RWPE2 (cell line): ENCODE measurements around the gene DYNC1I1.

Experiments used
- ATAC-seq: fragments of 200-7000 bp; cut with Tn5 transposase; 3 replicates; pipeline ENCODE4 v1.9.1; 2021; ENCODE audit warnings: low read depth
- DNase-seq: peaks from one replicate; pipeline ENCODE4 v3.0.0-alpha.2; 2020; ENCODE audit warnings: low spot score
- H3K27ac ChIP-seq: fragments of 450-650 bp; 2 replicates; pipeline ENCODE4 v1.5.1; 2017; ENCODE audit warnings: mild to moderate bottlenecking; ENCODE audit not compliant: poor library complexity, severe bottlenecking
- H3K27me3 ChIP-seq: fragments of 250-450 bp; sonication (Bioruptor Pico); 2 replicates; pipeline ENCODE4 v1.5.1; 2021; ENCODE audit warnings: mild to moderate bottlenecking, moderate library complexity; ENCODE audit not compliant: insufficient read depth, poor library complexity, severe bottlenecking
- H3K36me3 ChIP-seq: fragments of 250-450 bp; sonication (Bioruptor Pico); 2 replicates; pipeline ENCODE4 v1.5.1; 2020; ENCODE audit warnings: low read depth, mild to moderate bottlenecking, moderate library complexity
- H3K4me1 ChIP-seq: fragments of 250-450 bp; sonication (Bioruptor Pico); 2 replicates; pipeline ENCODE4 v1.5.1; 2021; ENCODE audit warnings: mild to moderate bottlenecking, moderate library complexity; ENCODE audit not compliant: insufficient read depth, poor library complexity, severe bottlenecking
- H3K4me3 ChIP-seq: fragments of 250-450 bp; sonication (Bioruptor Pico); 2 replicates; pipeline ENCODE4 v1.5.1; 2021; ENCODE audit warnings: mild to moderate bottlenecking, moderate library complexity; ENCODE audit not compliant: severe bottlenecking
- H3K9me3 ChIP-seq: fragments of 250-450 bp; sonication (Bioruptor Pico); 2 replicates; pipeline ENCODE4 v1.5.1; 2021; ENCODE audit warnings: mild to moderate bottlenecking, moderate library complexity; ENCODE audit not compliant: severe bottlenecking
- TF ChIP-seq, protein P1 (sequence below): fragments of 450-650 bp; IDR thresholded peaks from one replicate; pipeline ENCODE4 v1.5.1; 2017; ENCODE audit warnings: mild to moderate bottlenecking, moderate library complexity; ENCODE audit not compliant: poor library complexity, severe bottlenecking

DYNC1I1 gene

DNA sequence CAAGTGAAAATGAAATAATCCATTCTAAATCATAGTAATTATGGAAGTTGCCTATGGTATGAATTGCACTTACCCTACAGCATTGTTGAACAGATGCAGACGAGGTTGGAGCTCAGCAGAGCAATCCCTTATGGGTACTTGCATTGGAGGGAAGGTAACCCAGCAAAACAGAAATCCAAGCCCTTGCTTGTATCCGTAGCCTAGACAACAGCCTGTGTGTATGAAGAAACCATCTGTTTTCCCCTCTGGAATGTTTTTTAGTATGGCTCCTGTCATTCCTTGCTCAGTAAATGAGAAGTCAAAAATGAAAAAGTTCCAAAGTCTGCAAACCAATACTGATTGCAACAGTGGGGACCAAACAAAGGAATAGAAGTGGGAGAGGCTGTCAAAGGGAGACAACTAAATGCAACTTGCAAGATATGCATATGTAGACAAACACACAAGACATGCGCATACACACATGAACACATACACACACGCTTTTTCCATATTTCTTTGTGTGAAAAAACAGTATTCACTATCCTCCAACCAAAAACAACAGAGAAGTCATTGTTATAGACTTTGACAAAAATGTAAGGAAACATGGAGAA is 260.8 kb downstream of the DYNC1I1 start:
- DNase-seq (no peak), ATAC-seq (no peak)
- TF ChIP-seq, protein P1, sequence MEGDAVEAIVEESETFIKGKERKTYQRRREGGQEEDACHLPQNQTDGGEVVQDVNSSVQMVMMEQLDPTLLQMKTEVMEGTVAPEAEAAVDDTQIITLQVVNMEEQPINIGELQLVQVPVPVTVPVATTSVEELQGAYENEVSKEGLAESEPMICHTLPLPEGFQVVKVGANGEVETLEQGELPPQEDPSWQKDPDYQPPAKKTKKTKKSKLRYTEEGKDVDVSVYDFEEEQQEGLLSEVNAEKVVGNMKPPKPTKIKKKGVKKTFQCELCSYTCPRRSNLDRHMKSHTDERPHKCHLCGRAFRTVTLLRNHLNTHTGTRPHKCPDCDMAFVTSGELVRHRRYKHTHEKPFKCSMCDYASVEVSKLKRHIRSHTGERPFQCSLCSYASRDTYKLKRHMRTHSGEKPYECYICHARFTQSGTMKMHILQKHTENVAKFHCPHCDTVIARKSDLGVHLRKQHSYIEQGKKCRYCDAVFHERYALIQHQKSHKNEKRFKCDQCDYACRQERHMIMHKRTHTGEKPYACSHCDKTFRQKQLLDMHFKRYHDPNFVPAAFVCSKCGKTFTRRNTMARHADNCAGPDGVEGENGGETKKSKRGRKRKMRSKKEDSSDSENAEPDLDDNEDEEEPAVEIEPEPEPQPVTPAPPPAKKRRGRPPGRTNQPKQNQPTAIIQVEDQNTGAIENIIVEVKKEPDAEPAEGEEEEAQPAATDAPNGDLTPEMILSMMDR: no peak
- Histone ChIP-seq H3K4me3 (no peak overlapping the region), H3K27ac (no peak overlapping the region), H3K4me1 (no peaks in the 10 kb centered on the region), H3K9me3 (no peaks in the 10 kb centered on the region), H3K36me3 (no peaks in the 10 kb centered on the region), H3K27me3 (peaks cover 13% of the 10 kb centered on the region)

DNA sequence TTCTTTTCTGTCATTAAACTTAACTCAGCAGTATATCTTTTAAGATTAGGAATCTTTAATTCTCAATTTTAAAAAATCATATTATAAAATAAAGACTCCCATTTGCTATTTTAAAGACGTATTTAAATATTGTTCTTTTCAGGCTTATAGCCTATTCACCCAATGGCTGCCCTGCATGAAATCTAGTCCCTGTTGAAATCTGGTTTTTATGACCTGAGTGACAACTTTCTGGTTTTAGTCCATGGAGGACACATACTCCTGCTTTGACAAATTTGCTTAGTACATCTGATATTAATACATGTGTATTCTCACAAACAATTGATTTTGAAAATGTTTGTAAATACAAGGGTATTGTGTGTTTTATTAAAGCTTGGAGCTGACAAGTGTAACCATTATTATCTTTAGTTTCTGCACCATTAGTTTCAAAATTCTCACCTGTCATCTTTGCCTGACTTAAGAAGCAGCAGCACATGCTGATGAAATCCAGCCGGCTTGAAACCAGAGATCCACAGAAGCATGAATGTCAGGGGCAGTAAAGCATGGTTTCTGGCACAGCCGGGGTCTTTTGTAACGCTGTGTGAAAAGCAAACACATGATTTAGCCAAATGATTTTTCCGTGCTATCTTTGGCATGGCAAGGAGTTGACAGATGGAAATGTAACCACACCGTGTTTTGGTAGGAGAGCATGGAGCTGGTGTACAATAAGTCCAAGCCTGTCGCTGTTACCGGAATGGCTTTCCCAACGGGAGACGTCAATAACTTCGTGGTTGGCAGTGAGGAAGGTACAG is 262.8 kb downstream of the DYNC1I1 start:
- DNase-seq (no peak), ATAC-seq (no peak)
- Histone ChIP-seq H3K27ac (no peak overlapping the region), H3K9me3 (no peaks in the 10 kb centered on the region), H3K27me3 (peaks cover 13% of the 10 kb centered on the region), H3K4me3 (no peak overlapping the region), H3K36me3 (no peaks in the 10 kb centered on the region), H3K4me1 (no peaks in the 10 kb centered on the region)
- TF ChIP-seq, protein P1: no peak

DNA sequence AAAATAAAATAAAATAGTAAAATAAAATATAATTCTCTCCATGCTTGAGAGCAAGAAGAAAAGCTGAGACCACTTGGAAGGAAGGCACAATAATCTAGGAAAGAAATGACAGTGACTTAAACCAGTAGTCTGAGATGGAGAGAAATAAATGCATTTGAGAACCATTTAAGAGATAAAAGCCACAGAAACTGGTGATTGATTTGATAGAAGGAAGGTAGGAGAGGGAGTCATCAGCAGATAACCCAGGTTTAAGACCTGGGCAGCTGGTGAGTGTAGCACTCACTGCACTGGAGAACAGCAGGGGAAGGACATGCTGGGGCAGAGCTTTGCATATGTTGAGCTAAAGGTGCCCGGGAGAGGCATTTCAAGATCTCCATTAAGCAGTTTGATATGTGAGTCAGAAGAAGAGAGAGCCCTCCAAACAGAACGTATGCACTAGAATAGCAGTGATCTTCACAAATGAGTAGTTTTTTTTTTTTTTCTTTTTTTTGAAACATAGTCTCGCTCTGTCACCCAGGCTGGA is 268.0 kb downstream of the DYNC1I1 start:
- TF ChIP-seq, protein P1: no peak
- DNase-seq (no peak), ATAC-seq (no peak)

DNA sequence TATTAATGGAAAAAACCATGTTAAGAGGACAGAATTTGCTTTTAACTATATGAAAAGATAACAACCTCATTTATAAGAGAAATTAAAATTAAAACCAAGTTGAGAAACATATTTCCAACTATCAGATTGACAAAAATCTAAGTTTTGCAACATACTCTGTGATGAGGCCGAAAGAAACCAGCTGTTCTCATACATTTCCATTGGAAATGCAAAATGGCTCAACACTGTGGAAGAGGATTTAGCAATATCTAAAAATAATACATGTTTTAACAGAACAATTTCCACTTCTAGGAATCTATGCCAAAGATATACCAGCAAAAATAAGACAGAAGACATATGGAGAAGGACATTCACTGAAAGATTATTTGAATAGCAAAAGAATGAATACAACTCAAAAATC is 268.8 kb downstream of the DYNC1I1 start:
- no peaks in the 10 kb centered on the region for H3K36me3 ChIP-seq
- TF ChIP-seq, protein P1: no peak
- H3K4me3 ChIP-seq: no peak overlapping the region
- no peak for DNase-seq
- peaks cover 14% of the 10 kb centered on the region for H3K27me3 ChIP-seq
- H3K9me3 ChIP-seq: no peaks in the 10 kb centered on the region
- no peak for ATAC-seq
- no peaks in the 10 kb centered on the region for H3K4me1 ChIP-seq
- no peak overlapping the region for H3K27ac ChIP-seq

More for the DNA sequence above, 268.0 kb downstream of the DYNC1I1 start:
- Histone ChIP-seq H3K36me3 (no peaks in the 10 kb centered on the region), H3K27me3 (peaks cover 14% of the 10 kb centered on the region), H3K27ac (no peak overlapping the region), H3K4me1 (no peaks in the 10 kb centered on the region), H3K9me3 (no peaks in the 10 kb centered on the region), H3K4me3 (no peak overlapping the region)

DNA sequence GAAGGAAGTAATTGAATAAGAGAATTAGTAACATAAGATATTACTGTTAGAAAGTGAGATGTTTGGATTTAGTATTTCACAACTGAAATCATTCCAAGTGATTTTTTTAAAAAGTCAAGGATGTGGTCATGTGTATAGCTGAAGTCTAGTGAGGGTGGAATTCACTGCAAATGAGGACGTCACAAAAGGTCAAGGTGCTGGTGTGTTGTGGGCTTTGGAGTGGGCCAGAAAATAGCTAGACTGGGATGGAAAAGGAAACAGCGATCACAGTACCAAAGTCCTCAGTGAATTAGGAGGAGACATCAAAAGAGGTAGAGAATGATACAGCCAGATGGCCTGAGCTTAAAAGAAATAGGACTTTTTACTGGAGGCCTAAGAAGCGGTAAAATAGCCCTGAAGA is 272.8 kb downstream of the DYNC1I1 start:
- Histone ChIP-seq H3K4me3 (no peak overlapping the region), H3K36me3 (no peaks in the 10 kb centered on the region), H3K27ac (no peak overlapping the region), H3K9me3 (no peaks in the 10 kb centered on the region), H3K27me3 (peaks cover 9% of the 10 kb centered on the region), H3K4me1 (no peaks in the 10 kb centered on the region)
- DNase-seq (no peak), ATAC-seq (no peak)
- TF ChIP-seq, protein P1: no peak
